GM19397 (cell line): ENCODE data around the gene TBX10.
A peak's percentile ranks its signal among the peaks of the same experiment; 100 is the strongest.
"Not testable (repeated sequence)": the region's sequence is repeated elsewhere in the genome, so short reads cannot be mapped to it uniquely, and the experiment has no call there.

Experiments
- ATAC-seq: cut with Tn5 transposase; IDR thresholded peaks from one replicate; pipeline ENCODE4 v1.9.1; 2021; ENCODE audit warnings: mild to moderate bottlenecking, moderate library complexity; ENCODE audit not compliant: unreplicated experiment

Gene TBX10

DNA sequence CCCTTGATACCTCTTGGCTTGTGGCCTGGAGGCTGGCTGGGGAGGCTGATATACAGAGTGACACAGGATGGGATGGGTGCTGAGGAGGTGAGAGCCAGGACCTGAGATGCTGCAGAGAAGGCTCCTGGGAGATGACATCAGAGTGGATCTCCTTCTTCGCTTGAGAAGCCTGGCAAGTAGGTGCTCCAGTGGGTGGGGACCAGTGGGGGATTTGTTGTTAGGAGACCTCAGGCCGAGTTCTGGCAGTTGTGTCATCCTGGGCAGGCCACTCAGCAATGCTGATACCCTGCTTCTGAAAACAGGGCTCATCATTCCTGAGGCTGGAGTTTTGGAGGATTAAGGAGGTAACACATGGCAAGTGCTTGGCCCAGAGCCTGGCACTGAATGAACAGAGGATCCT lies 34.7 kb downstream of the TBX10 start:
- no peak for ATAC-seq

DNA sequence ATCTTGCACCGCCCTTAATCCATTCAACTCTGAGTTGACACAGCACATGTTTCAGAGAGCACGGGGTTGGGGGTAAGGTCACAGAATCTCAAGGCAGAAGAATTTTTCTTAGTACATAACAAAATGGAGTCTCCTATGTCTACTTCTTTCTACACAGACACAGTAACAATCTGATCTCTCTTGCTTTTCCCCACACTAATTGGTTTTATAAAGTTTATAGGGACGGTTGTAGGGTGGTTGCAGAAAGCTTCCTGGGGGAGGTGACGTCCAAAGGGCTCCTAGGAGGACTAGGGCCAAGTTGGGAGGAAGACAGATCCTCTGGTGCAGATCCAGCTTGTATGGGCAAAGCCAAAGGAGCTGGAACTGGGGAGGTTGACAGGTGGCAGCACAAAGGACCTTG lies 35.4 kb downstream of the TBX10 start:
- not testable (repeated sequence) for ATAC-seq

DNA sequence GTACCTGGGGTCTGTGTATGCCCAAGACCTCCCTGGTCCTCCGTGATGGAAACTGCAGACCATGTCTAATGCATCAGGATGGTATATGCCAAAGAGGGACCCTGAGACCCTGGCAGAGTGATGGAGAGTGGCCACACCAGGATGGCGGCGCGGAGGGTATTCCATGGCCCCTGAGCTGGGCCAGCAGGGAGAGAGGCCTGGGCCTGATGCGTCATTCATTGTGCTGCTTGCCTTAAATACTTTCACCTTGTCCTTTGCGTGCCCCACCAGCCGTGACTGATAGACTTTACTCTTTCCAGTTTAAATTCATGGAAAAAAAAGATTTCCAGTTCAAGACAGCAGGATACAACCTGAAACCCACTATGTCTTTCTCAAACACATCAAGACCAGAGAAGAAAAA lies 38.5 kb downstream of the TBX10 start:
- ATAC-seq = no peak

- peak; percentile 73 for ATAC-seq
These were observed 39.1 kb downstream of the TBX10 start for GRCh38 chr11:67600324-67601029.

DNA sequence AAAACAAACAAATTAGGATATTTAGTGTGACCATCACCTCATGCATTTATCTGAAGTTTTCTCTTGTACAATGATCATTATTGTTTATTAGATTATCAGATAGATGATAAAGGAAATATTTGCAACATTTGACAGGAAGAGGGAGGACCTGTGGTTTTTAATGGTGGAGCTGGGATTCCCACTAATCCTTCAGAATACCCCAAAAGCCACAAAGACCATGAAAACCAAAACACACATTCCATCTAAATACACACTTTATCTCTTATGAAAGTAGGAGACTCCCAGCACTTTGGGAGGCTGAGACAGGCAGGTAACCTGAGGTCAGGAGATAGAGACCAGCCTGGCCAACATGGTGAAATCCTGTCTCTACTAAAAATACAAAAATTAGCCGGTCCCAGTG lies 40.4 kb downstream of the TBX10 start:
- no peak for ATAC-seq

GRCh38 chr11:67597963-67598362 lies 41.6 kb downstream of the TBX10 start:
- not testable (repeated sequence) for ATAC-seq

GRCh38 chr11:67597458-67597857 lies 42.1 kb downstream of the TBX10 start:
- not testable (repeated sequence) for ATAC-seq

GRCh38 chr11:67596753-67597300 lies 42.7 kb downstream of the TBX10 start:
- ATAC-seq = no peak

- ATAC-seq = no peak
These were observed 45.1 kb downstream of the TBX10 start for GRCh38 chr11:67594480-67594879.

- no peak for ATAC-seq
These were observed 46.0 kb downstream of the TBX10 start for GRCh38 chr11:67593565-67593905.

DNA sequence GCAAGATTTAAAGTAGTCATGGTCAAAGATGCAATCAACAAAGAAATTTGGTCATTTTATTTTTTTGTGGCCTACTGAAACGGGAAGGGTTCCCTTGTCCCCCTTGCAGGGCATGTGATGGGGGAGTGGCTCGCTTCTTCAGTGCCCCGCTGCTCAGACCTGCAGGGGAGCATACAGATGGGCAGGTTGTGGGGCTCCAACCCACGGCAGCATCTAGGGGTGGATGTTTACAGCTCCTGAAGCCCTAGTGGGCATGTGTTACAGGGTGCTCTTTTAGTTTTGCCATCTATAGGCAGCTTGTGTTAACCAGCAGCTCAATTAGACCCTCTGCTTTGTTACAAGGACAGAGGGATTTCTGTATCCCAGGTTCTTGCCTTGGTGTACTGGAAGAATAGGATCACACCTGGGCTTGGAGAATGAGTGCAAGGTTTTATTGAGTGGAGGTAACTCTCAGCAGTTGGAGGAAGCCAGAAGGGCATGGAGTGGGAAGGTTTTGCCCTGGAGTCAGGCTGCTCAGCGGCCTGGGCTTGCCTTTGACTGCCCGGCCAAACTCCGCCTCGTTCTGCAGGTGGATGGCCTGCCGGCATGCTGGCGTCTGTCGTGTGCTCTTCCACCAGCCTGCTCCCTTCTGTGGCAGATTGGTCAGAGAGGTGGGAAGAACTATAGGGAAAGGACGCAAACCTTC lies 46.5 kb downstream of the TBX10 start:
- no peak for ATAC-seq

DNA sequence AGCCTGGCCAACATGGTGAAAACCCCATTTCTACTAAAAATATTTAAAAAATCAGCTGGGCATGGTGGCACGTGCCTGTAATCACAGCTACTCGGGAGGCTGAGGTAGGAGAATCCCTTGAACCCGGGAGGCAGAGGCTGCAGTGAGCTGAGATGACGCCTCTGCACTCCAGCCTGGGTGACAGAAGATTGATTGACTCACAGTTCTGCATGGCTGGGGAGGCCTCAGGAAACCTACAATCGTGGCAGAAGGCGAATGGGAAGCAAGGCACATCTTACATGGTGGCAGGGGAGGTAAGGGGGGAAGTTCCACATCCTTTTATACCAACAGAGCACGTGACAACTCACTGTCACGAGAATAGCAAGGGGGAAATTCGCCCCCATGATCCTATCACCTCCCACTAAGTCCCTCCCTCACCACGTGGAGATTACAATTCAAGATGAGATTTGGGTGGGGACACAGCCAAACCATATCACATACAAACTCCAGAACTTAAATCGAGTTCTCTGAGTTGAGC lies 50.6 kb downstream of the TBX10 start:
- not testable (repeated sequence) for ATAC-seq

GRCh38 chr11:67588136-67588503 lies 51.4 kb downstream of the TBX10 start:
- ATAC-seq = peak; percentile 24

- no peak for ATAC-seq
These were observed 52.9 kb downstream of the TBX10 start for GRCh38 chr11:67586568-67587250.

DNA sequence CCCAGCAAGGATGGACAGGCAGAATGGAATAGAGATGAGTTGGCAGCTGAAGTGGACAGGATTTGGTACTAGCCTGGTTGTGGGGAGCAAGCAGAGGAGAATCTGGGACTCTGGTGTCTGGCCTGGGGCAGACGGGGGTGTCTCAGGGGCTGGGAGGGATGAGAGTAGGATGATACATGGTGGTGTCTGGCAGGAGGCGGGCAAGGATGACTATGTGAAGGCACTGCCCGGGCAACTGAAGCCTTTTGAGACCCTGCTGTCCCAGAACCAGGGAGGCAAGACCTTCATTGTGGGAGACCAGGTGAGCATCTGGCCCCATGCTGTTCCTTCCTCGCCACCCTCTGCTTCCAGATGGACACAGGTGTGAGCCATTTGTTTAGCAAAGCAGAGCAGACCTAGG lies 53.7 kb downstream of the TBX10 start:
- no peak for ATAC-seq

DNA sequence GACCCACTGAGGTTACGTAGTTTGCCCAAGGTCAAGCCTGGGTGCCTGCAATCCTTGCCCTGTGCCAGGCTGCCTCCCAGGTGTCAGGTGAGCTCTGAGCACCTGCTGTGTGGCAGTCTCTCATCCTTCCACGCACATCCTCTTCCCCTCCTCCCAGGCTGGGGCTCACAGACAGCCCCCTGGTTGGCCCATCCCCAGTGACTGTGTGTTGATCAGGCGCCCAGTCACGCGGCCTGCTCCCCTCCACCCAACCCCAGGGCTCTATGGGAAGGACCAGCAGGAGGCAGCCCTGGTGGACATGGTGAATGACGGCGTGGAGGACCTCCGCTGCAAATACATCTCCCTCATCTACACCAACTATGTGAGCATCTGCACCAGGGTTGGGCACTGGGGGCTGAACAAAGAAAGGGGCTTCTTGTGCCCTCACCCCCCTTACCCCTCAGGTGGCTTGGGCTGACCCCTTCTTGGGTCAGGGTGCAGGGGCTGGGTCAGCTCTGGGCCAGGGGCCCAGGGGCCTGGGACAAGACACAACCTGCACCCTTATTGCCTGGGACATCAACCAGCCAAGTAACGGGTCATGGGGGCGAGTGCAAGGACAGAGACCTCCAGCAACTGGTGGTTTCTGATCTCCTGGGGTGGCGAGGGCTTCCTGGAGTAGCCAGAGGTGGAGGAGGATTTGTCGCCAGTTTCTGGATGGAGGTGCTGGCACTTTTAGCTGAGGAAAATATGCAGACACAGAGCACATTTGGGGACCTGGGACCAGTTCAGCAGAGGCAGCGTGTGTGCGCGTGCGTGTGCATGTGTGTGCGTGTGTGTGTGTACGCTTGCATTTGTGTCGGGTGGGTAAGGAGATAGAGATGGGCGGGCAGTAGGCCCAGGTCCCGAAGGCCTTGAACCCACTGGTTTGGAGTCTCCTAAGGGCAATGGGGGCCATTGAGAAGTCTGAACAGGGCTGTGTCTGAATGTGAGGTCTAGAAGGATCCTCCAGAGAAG lies 54.4 kb downstream of the TBX10 start:
- no peak for ATAC-seq

- no peak for ATAC-seq
These were observed 55.2 kb downstream of the TBX10 start for GRCh38 chr11:67584205-67584880.

DNA sequence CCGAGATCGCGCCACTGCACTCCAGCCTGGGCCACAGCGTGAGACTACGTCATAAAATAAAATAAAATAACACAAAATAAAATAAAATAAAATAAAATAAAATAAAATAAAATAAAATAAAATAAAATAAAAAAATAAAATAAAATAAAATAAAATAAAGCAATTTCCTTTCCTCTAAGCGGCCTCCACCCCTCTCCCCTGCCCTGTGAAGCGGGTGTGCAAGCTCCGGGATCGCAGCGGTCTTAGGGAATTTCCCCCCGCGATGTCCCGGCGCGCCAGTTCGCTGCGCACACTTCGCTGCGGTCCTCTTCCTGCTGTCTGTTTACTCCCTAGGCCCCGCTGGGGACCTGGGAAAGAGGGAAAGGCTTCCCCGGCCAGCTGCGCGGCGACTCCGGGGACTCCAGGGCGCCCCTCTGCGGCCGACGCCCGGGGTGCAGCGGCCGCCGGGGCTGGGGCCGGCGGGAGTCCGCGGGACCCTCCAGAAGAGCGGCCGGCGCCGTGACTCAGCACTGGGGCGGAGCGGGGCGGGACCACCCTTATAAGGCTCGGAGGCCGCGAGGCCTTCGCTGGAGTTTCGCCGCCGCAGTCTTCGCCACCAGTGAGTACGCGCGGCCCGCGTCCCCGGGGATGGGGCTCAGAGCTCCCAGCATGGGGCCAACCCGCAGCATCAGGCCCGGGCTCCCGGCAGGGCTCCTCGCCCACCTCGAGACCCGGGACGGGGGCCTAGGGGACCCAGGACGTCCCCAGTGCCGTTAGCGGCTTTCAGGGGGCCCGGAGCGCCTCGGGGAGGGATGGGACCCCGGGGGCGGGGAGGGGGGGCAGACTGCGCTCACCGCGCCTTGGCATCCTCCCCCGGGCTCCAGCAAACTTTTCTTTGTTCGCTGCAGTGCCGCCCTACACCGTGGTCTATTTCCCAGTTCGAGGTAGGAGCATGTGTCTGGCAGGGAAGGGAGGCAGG lies 56.0 kb downstream of the TBX10 start, which contains the start of gene GSTP1:
Gene GSTP1, plus strand, starts transcription at position 566 of the 958 bp plus-strand sequence. Its CDS starts 32 bp downstream, at position 598.
- peak; percentile 69 for ATAC-seq

DNA sequence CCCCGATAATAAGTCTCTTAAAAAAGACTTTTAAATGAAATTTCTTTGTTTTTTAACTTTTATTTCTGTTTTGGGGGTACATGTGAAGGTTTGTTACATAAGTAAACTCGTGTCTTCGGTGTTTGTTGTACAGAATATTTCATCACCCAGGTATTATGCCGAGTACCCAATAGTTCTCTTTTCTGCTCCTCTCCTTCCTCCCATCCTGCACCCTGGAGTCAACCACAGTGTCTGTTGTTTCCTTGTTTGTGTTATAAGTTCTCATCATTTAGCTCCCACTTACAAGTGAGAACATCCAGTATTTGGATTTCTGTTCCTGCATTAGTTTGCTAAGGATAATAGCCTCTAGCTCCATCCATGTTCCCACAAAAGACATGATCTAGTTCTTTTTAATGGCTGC lies 57.6 kb downstream of the TBX10 start:
- no peak for ATAC-seq
